Measurements from ENCODE around the gene KLHL17. TPM values are rescaled to one million over a fixed set of nuclear protein-coding genes. Genes with fewer than 3 reads are reported as not detected.
A peak's percentile ranks its signal among the peaks of the same experiment; 100 is the strongest.

KLHL17 gene
- total and polyA plus RNA-seq, 9 of the 15 experiments (the other 6 are each of a cell fraction or from before 2014, with no cell fraction given) = 0.14 to 84.8 (median 13.0) TPM

DNA sequence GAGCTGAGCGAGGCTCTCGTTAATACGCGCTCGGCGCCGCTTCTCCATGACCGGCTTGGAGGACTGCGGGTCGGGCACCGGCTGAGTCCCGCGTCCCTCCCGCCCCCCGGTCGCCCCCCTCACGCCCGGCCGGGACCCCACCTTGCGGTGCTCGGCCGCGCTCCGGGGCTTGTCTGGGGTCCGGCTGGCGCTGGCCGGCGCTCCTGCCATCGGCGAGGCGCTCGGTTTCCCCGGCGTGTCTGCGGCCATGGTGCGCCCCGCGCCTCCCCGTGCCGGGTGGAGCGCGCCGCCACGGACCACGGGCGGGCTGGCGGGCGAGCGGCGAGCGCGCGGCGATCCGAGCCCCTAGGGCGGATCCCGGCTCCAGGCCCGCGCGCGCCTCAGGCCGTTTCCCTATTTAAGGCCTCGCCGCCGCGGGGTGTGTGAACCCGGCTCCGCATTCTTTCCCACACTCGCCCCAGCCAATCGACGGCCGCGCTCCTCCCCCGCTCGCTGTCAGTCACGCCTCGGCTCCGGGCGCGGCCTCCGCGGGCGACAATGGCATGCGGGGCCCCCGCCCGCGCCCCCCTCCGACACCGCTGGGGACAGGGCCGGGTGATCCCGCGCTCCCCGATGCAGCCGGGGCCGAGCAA, 39.5 kb downstream of the KLHL17 start, which contains the start of gene HES4 (continued):
- TF ChIP-seq NR1H2 (CRISPR knock-in tag; IDR thresholded peaks at IDR 0.05) (no peak), NCOA1 (IDR thresholded peaks at IDR 0.05; ENCODE audit: low read depth) (no peak), CREM (IDR thresholded peaks at IDR 0.05; ENCODE audit: low read depth) (peak; percentile 44; the same call in 1 of the 2 replicates), NELFE (IDR thresholded peaks at IDR 0.05; ENCODE audit: insufficient read depth, insufficient read length) (no peak), THAP7 (CRISPR knock-in tag; IDR thresholded peaks at IDR 0.05) (0 out of 2 replicates have a peak, but pooled peaks have one; percentile 18), NCOA4 (IDR thresholded peaks at IDR 0.05; ENCODE audit: partially characterized antibody) (no peak), ZSCAN29 (IDR thresholded peaks at IDR 0.05) (peak; percentile 89; the same call in 1 of the 2 replicates), PYGO2 (tag; IDR thresholded peaks at IDR 0.05) (no peak), NFIC (IDR thresholded peaks at IDR 0.05) (no peak; the same call in 1 of the 2 replicates), LEF1 (IDR thresholded peaks at IDR 0.05) (no peak), ARID4B (CRISPR knock-in tag; IDR thresholded peaks at IDR 0.05) (no peak)
- TF ChIP-seq, protein P1, sequence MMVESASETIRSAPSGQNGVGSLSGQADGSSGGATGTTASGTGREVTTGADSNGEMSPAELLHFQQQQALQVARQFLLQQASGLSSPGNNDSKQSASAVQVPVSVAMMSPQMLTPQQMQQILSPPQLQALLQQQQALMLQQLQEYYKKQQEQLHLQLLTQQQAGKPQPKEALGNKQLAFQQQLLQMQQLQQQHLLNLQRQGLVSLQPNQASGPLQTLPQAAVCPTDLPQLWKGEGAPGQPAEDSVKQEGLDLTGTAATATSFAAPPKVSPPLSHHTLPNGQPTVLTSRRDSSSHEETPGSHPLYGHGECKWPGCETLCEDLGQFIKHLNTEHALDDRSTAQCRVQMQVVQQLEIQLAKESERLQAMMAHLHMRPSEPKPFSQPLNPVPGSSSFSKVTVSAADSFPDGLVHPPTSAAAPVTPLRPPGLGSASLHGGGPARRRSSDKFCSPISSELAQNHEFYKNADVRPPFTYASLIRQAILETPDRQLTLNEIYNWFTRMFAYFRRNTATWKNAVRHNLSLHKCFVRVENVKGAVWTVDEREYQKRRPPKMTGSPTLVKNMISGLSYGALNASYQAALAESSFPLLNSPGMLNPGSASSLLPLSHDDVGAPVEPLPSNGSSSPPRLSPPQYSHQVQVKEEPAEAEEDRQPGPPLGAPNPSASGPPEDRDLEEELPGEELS (CRISPR knock-in tag; IDR thresholded peaks at IDR 0.05; ENCODE audit: borderline replicate concordance) = no peak
- TF ChIP-seq, protein P2, sequence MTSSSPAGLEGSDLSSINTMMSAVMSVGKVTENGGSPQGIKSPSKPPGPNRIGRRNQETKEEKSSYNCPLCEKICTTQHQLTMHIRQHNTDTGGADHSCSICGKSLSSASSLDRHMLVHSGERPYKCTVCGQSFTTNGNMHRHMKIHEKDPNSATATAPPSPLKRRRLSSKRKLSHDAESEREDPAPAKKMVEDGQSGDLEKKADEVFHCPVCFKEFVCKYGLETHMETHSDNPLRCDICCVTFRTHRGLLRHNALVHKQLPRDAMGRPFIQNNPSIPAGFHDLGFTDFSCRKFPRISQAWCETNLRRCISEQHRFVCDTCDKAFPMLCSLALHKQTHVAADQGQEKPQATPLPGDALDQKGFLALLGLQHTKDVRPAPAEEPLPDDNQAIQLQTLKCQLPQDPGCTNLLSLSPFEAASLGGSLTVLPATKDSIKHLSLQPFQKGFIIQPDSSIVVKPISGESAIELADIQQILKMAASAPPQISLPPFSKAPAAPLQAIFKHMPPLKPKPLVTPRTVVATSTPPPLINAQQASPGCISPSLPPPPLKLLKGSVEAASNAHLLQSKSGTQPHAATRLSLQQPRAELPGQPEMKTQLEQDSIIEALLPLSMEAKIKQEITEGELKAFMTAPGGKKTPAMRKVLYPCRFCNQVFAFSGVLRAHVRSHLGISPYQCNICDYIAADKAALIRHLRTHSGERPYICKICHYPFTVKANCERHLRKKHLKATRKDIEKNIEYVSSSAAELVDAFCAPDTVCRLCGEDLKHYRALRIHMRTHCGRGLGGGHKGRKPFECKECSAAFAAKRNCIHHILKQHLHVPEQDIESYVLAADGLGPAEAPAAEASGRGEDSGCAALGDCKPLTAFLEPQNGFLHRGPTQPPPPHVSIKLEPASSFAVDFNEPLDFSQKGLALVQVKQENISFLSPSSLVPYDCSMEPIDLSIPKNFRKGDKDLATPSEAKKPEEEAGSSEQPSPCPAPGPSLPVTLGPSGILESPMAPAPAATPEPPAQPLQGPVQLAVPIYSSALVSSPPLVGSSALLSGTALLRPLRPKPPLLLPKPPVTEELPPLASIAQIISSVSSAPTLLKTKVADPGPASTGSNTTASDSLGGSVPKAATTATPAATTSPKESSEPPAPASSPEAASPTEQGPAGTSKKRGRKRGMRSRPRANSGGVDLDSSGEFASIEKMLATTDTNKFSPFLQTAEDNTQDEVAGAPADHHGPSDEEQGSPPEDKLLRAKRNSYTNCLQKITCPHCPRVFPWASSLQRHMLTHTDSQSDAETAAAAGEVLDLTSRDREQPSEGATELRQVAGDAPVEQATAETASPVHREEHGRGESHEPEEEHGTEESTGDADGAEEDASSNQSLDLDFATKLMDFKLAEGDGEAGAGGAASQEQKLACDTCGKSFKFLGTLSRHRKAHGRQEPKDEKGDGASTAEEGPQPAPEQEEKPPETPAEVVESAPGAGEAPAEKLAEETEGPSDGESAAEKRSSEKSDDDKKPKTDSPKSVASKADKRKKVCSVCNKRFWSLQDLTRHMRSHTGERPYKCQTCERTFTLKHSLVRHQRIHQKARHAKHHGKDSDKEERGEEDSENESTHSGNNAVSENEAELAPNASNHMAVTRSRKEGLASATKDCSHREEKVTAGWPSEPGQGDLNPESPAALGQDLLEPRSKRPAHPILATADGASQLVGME (CRISPR knock-in tag; IDR thresholded peaks at IDR 0.05) = 0 out of 2 replicates have a peak, but pooled peaks have one; percentile 14
- TF ChIP-seq, protein P3, sequence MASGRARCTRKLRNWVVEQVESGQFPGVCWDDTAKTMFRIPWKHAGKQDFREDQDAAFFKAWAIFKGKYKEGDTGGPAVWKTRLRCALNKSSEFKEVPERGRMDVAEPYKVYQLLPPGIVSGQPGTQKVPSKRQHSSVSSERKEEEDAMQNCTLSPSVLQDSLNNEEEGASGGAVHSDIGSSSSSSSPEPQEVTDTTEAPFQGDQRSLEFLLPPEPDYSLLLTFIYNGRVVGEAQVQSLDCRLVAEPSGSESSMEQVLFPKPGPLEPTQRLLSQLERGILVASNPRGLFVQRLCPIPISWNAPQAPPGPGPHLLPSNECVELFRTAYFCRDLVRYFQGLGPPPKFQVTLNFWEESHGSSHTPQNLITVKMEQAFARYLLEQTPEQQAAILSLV (tag; IDR thresholded peaks at IDR 0.05) = no peak
